ENCODE results near the gene UBE2G2.

UBE2G2 gene

DNA sequence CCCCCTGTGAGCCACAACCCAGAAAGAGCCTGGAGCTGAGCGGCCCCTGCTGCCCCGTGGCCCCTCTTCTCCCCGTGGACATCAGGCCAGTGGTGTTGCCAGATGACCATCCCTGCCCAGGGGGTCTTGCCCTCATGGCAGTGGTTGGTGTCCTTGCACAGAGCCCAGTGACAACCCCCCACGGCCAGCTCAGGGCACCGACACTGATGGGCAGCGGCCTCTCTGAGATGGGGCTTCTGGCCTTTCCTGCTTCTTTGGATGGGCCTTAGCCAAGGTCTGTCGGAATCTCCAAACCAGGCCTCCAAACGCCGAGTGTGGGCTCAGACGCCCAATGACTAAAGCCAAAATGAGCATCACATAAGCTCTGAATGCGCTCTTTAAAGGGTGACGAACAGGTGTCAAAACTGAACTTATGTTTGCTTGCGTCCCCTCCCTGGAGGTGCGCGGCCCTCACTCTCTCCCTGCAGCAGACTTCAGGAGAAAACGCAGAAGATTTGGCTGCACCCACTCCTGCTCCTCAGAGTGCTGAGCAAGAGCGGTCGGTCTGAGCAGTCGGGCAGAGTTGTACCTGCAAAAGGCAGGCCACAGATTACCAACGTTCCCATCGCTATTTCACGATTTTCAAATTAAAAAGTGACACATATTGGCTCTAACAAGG lies 41.9 kb downstream of the UBE2G2 start:
- DNase-seq (ENCODE audit: insufficient read length) (no peak), FAIRE-seq (no peak)
- no peak for TF ChIP-seq POLR2AphosphoS5 (IDR thresholded peaks at IDR 0.05; ENCODE audit: low read depth, low read length)
- no peak for TF ChIP-seq POLR2A (IDR thresholded peaks at IDR 0.05; ENCODE audit: low read depth, low read length)
- TF ChIP-seq TAF1 (IDR thresholded peaks at IDR 0.05; ENCODE audit: borderline replicate concordance, low read depth, low read length), result no peak

DNA sequence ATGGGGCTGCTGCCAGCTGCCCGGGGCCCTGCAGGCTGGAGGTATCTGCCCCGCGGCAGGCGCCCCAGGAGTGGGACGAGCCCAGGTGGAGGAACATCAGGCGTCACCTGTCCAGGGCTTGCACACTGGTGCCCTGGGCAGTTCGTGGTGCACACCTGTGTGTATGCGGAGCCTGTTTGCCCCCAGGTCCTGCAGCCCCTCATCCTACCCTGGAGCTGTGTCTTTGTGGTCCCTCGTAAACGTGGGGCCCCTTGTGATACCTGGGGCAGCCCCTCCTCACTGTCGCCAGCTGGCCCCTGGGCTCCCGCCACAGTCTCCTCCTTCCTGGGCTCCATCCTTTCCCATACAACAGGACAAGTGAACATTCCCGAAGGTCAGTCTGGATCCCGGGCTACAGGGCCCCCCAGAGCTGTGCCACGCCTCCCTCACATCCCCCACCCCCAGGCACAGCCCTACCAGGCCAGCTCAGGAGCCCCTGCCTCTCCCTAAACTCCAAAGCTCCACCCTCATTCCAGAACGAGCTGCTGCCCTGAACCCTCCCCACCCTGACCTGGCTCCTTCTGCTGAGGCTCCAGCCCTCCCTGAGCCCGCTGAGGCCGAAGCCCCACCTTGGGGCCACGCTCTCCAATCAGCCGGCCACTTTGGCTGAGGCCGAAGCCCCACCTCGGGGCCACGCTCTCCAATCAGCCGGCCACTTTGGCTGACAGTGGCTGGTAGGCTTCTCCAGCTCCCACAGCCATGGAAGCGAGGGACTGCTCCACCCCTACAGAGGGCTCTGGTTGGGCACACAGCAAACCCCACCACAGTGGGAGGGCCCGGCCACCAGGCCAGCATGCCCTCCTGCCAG lies 42.6 kb downstream of the UBE2G2 start:
- FAIRE-seq, result no peak
- TF ChIP-seq TAF1 (IDR thresholded peaks at IDR 0.05; ENCODE audit: borderline replicate concordance, low read depth, low read length) (no peak), POLR2A (IDR thresholded peaks at IDR 0.05; ENCODE audit: low read depth, low read length) (no peak), POLR2AphosphoS5 (IDR thresholded peaks at IDR 0.05; ENCODE audit: low read depth, low read length) (no peak)
- no peak for DNase-seq (ENCODE audit: insufficient read length)

DNA sequence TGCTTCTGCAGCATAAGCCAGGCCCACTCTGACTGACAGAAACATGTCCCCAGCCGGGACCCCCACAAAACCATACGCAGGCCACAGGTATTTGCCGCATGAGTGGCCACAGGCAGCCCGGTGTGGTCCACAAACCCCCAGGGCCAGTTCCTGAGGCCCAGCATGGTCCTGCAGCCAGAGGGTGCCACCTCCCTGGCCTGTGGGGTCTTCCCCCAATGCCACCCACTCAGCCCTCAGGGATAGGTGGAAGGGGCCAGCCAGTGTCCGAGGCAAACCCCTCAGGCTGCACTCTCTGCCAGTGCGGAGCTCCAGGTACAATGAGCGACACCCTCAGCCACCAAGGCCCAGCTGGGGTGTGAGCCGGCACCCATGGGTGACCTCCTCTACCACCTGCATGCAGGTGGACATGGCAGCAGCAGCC lies 43.5 kb downstream of the UBE2G2 start:
- TF ChIP-seq TAF1 (IDR thresholded peaks at IDR 0.05; ENCODE audit: borderline replicate concordance, low read depth, low read length) (no peak), POLR2AphosphoS5 (IDR thresholded peaks at IDR 0.05; ENCODE audit: low read depth, low read length) (no peak), POLR2A (IDR thresholded peaks at IDR 0.05; ENCODE audit: low read depth, low read length) (no peak)

DNA sequence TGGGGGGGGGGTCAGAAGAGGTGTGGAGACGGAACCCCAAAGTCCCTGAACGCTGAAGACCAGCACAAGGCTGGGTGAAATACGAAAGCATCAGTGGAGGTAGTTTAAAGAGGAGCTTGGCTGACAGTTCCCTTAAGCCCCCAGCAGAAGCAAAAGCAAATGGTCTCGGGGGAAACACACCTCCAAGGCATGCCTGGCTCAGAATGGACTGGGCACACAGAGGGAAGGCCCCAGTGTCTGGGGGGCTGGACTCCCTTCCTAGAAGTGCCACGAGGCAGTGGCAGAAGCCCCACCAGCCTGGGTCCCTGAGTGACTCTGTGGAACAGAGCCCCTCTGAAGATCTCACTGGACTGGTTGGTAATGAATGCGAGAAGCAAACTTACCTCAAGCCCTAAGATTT lies 43.9 kb downstream of the UBE2G2 start:
- FAIRE-seq, result no peak
- TF ChIP-seq POLR2AphosphoS5 (IDR thresholded peaks at IDR 0.05; ENCODE audit: low read depth, low read length), result no peak
- TF ChIP-seq POLR2A (IDR thresholded peaks at IDR 0.05; ENCODE audit: low read depth, low read length), result no peak
- DNase-seq (ENCODE audit: insufficient read length), result no peak

More for the DNA sequence above, 43.5 kb downstream of the UBE2G2 start:
- DNase-seq (ENCODE audit: insufficient read length), result no peak
- FAIRE-seq, result no peak

DNA sequence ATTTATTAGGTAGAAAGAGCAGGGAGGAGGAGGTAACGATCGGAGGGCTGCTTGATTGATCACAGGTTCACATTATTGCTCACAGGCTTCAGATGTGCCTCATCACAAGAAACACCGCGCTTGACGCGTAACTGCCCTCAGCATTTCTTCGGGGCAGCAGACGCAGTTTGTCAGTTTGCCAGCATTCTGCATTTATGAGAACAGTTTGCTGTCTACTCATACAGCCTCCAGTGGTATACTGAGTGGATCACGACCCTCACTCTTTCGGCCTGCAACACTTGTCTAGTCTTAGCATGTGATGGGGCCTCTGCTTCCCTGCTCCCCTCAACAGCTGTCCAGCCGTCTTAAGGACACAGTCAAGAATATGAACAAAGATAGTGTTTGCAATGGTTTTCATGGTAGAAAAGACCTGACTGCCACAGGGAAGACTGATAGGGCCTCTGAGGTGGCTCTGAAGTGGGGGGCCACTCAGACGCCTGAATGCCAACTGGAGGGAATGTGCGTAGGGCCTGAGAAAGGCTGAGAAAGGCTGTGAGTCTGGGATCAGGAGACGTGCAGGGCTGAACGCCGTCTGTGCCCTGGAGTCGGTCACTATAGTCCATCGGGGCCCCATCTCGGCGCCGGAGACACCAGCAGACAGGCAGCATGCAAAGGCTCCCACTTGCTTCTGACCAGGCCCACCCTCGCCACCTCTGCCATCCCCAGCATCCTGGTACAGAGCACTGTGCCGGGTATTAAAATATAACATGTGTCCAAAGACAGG lies 45.0 kb downstream of the UBE2G2 start:
- no peak for DNase-seq (ENCODE audit: insufficient read length)
- TF ChIP-seq TAF1 (IDR thresholded peaks at IDR 0.05; ENCODE audit: borderline replicate concordance, low read depth, low read length) (no peak), POLR2AphosphoS5 (IDR thresholded peaks at IDR 0.05; ENCODE audit: low read depth, low read length) (no peak), POLR2A (IDR thresholded peaks at IDR 0.05; ENCODE audit: low read depth, low read length) (no peak)
- no peak for FAIRE-seq

DNA sequence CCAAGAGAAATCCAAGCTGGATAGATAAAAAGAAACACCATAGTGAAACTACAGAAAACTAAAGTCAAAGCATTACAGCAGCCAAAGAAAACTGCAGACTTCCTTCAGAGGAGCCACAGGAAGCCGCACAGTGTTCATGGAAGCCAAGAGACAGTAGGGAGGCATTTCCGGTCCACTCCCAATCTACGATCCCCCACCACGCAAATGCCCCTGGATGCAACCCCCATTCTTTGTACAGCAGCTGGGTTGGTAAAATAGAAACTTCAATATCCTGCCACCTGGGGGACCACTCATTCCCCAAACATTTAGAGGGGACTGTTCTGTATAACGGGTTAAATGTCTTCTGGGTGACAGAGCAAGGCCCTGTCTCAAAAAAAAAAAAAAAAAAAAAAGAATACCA lies 46.4 kb downstream of the UBE2G2 start:
- FAIRE-seq (no peak), DNase-seq (ENCODE audit: insufficient read length) (no peak)
- no peak for TF ChIP-seq POLR2A (IDR thresholded peaks at IDR 0.05; ENCODE audit: low read depth, low read length)
- TF ChIP-seq POLR2AphosphoS5 (IDR thresholded peaks at IDR 0.05; ENCODE audit: low read depth, low read length), result no peak
- no peak for TF ChIP-seq TAF1 (IDR thresholded peaks at IDR 0.05; ENCODE audit: borderline replicate concordance, low read depth, low read length)

DNA sequence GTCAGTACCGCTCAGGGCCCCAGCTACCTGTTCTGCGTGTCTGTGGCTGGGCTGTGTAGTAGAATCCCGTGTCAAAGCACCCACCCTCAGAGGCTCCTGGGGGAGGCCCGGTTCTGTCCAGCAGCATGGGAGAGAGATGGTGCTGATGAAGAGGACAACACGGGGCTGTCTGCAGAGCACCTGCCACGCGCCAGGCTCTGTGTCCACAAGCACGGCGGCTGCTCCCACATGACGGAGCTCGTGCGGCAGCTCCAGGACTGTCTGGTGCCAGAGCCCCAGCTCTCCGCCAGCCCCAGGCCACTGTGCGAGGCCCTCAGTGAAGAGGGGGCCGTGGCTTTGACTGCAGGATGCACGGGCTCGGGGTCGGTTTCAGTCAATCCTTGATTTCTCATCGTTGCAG lies 48.3 kb downstream of the UBE2G2 start:
- TF ChIP-seq POLR2AphosphoS5 (IDR thresholded peaks at IDR 0.05; ENCODE audit: low read depth, low read length) (no peak), TAF1 (IDR thresholded peaks at IDR 0.05; ENCODE audit: borderline replicate concordance, low read depth, low read length) (no peak), POLR2A (IDR thresholded peaks at IDR 0.05; ENCODE audit: low read depth, low read length) (no peak)
- no peak for FAIRE-seq
- no peak for DNase-seq (ENCODE audit: insufficient read length)

DNA sequence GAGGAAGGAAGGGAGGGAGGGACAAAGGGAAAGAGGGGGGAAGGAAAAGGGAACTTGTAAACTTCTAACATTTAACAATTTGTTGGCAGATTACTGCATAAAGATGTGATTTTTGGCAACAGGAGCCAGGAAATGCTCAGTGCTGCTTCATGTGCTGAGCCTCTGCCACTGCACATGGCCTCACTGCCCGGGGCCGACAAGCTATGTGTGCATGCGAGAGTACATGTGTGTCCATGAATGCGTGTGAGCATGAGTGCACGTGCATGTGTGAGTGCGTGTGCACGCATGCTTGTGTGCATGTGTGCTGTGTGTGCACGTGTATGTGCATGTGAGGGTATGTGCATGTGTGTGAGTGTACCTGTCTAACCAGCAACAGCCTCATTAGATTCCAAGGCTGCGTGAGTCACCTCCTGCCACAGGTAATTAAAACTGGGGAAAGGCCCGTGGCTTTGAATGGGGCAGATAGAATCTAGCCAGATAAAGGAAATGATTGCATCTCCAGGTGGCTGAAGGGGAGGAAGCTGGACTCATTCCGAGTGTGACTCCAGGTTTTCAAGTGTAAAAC lies 48.9 kb downstream of the UBE2G2 start:
- FAIRE-seq, result no peak

DNA sequence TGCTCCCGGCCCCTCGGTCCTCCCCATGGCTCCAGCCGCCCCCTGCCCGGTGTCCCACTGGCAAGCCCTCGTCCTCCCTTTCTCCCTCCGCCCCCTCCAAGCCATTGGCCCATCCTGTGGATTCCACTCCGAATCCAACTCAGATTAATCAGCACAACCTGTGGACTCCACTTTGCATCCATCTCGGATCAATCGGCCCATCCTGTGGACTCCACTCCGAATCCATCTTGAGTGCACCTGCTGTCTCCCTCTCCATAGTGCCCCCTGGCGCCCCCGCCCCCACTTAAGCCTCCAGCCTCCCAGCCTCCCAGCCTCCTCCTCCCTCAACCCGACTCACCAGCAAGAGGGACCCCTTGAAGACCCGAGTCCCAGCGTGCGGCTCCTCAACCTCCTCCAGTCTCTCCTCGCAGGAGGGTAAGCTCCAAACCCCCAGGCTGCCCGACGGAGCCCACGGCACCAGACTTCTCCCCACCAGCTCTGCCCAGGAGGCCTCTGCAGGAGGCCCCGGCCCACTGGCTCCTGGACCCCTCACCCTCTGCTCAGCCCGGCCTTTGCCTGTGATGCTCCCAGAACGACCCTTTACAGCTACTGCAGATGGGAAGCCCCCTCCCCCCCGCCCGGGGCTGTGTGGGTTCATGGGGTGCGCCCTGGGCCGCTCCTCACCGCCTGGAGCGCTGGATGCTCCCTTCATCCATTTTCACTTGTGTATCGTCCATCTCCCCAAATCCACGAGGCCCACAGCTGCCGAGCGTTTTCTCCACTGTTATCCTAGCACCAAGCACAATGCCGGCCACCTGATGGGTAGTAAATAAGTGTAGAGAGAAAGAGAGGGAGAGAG lies 49.6 kb downstream of the UBE2G2 start:
- no peak for DNase-seq (ENCODE audit: insufficient read length)
- no peak for TF ChIP-seq POLR2AphosphoS5 (IDR thresholded peaks at IDR 0.05; ENCODE audit: low read depth, low read length)
- TF ChIP-seq TAF1 (IDR thresholded peaks at IDR 0.05; ENCODE audit: borderline replicate concordance, low read depth, low read length), result no peak
- no peak for TF ChIP-seq POLR2A (IDR thresholded peaks at IDR 0.05; ENCODE audit: low read depth, low read length)
- no peak for FAIRE-seq

More for the DNA sequence above, 48.9 kb downstream of the UBE2G2 start:
- TF ChIP-seq POLR2AphosphoS5 (IDR thresholded peaks at IDR 0.05; ENCODE audit: low read depth, low read length) (no peak), POLR2A (IDR thresholded peaks at IDR 0.05; ENCODE audit: low read depth, low read length) (no peak), TAF1 (IDR thresholded peaks at IDR 0.05; ENCODE audit: borderline replicate concordance, low read depth, low read length) (no peak)
- no peak for DNase-seq (ENCODE audit: insufficient read length)

DNA sequence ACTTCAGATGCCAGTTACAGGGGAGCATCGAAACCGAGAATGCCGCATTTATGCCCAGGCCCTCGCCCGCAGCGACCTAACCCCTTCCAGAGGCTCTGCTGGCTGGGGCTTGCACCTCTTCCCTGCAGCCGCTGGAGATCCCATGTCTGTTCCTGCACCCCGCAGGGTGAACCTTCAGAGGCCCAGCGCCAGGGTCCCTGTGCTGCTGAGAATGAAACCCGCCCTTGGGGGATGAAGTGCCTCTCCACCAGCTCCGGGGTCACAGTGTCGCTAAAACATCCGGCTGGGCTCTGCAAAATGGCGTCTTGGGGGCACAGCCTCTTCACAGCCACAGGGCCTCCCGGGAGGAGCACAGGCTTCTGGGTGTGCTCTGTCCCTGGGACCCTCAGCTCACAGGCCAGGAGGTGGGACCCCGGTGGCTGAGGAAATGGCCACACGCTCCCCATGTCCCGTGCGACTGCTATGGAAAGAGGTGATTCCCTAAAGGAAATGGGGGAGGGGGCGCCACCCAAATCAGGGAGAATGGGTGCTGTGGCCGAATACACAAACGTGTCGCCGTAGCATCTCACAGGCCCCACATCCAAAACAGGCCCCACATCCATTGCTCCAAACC lies 50.3 kb downstream of the UBE2G2 start:
- TF ChIP-seq TAF1 (IDR thresholded peaks at IDR 0.05; ENCODE audit: borderline replicate concordance, low read depth, low read length) (no peak), POLR2A (IDR thresholded peaks at IDR 0.05; ENCODE audit: low read depth, low read length) (no peak), POLR2AphosphoS5 (IDR thresholded peaks at IDR 0.05; ENCODE audit: low read depth, low read length) (no peak)
- FAIRE-seq, result no peak
- no peak for DNase-seq (ENCODE audit: insufficient read length)

Data from GM12892 (cell line).